ENCODE results near the gene SLC25A17. TPM values are rescaled to one million over a fixed set of nuclear protein-coding genes. Genes with fewer than 3 reads are reported as not detected.
A peak's percentile ranks its signal among the peaks of the same experiment; 100 is the strongest.
"Not testable (repeated sequence)": the region's sequence is repeated elsewhere in the genome, so short reads cannot be mapped to it uniquely, and the experiment has no call there.

The SLC25A17 gene, protein sequence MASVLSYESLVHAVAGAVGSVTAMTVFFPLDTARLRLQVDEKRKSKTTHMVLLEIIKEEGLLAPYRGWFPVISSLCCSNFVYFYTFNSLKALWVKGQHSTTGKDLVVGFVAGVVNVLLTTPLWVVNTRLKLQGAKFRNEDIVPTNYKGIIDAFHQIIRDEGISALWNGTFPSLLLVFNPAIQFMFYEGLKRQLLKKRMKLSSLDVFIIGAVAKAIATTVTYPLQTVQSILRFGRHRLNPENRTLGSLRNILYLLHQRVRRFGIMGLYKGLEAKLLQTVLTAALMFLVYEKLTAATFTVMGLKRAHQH
- 10 to 100 TPM; 17.6 to 28.5 (median 22.7) TPM for polyA plus RNA-seq (ENCODE audit: insufficient read length in 10 of 10)
- long read RNA-seq, donor 1, partial matches to known transcripts, result 0 of 1 reads
- long read RNA-seq, donor 1, other reads (novel, unspliced or antisense), result 0 of 1 reads
- long read RNA-seq, donor 2, transcript SLC25A17-210 (9 exons, 2,262 nt), result major isoform, 8 of 9 reads
- long read RNA-seq, donor 2, partial matches to known transcripts, result 0 of 9 reads
- long read RNA-seq, donor 2, other reads (novel, unspliced or antisense), result 0 of 9 reads
- long read RNA-seq, donor 3, result 0 reads
- long read RNA-seq, donor 4, transcript SLC25A17-210 (9 exons, 2,262 nt), result major isoform, 5 of 5 reads
- long read RNA-seq, donor 4, partial matches to known transcripts, result 0 of 5 reads
- long read RNA-seq, donor 4, other reads (novel, unspliced or antisense), result 0 of 5 reads
- long read RNA-seq, donor 5, partial matches to known transcripts, result 0 of 3 reads
- long read RNA-seq, donor 5, other reads (novel, unspliced or antisense), result 0 of 3 reads
- long read RNA-seq, donor 6, partial matches to known transcripts, result 0 of 3 reads
- long read RNA-seq, donor 6, other reads (novel, unspliced or antisense), result 0 of 3 reads
- long read RNA-seq, donor 7, partial matches to known transcripts, result 0 of 4 reads
- long read RNA-seq, donor 7, other reads (novel, unspliced or antisense), result 0 of 4 reads
- long read RNA-seq, donor 8, transcript SLC25A17-210 (9 exons, 2,262 nt), result major isoform, 6 of 7 reads
- long read RNA-seq, donor 8, partial matches to known transcripts, result 0 of 7 reads
- long read RNA-seq, donor 8, other reads (novel, unspliced or antisense), result 0 of 7 reads
- long read RNA-seq, donor 9, partial matches to known transcripts, result 0 of 1 reads
- long read RNA-seq, donor 9, other reads (novel, unspliced or antisense), result 0 of 1 reads

DNA sequence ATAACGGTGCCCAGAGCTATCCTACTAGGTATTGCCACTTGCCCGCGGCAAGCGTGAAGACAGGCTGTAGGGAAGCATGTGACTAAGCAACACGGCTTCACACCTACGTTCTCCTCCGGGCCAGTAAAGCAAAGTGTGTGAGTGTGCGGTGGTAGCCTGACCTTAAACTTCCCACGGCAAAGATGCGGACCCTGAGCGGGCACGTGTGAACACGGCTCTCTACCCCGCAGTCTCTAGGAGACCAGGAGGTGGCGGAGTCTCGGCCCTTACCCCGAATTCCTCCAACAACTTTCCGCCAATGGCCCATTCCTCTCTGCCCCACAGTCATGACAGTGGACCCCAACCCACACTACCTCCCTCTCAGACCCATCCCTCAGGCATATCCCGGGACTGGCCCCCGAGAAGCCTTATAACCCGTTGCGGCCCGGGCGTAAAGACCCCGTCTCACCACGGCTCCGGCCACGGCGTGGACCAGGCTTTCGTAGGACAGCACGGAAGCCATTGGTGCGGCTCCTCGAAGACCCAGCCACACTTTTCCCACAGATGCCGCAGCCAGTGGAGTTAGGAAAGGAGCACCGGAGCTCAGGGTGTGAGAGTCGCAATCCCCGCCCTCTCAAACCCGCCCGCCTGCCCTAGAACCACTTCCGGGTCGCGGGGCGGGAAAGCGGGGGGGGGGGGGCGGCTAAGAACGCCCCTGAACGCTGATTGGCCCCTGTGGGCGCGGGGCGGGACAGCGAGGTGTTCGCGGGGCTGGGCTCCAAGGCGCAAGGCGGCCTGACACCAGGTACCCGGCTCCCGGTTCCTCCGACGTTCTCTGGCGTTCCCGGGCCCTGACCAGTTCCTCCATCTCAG, at the start of gene SLC25A17:
SLC25A17 (minus strand) TSS at position 600 of the 852 bp plus-strand sequence; CDS start at position 502, 98 bp downstream.
- peak; percentile 83 to 94 (median 88) for DNase-seq

DNA sequence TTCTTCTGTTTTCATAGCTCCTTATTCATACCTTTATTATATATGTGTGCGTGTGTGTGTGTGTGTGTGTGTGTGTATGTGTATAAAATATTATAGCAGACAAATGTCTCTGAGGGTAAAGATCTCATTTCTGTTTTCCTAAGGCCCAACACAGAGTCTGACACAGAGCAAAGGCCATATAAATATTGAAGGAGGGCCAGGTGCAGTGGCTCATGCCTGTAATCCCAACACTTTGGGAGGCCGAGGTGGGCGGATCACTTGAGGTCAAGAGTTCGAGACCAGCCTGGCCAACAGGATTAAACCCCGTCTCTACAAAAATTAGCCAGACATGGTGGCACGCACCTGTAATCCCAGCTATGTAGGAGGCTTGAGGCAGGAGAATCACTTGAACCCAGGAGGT, 49.2 kb upstream of the SLC25A17 start:
- DNase-seq, result not testable (repeated sequence)

DNA sequence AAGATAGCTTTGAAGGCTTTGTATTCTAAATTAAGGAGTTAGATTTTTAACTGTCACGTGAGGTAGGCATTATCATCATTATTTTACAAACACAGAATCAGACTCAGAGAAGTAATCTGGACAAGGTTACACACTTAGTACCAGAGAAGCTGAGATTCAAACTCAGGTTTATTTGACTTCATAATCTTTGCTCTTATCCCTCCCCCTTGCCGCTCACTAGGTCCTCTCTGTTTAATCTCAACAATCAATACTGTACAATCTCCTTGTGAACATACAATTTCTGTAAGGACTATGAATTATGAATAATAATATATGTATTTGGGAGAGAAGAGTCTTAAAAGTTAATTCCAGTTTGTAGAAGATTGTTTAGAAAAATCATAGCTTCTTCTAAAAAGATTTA, 48.0 kb upstream of the SLC25A17 start:
- no peak for DNase-seq

DNA sequence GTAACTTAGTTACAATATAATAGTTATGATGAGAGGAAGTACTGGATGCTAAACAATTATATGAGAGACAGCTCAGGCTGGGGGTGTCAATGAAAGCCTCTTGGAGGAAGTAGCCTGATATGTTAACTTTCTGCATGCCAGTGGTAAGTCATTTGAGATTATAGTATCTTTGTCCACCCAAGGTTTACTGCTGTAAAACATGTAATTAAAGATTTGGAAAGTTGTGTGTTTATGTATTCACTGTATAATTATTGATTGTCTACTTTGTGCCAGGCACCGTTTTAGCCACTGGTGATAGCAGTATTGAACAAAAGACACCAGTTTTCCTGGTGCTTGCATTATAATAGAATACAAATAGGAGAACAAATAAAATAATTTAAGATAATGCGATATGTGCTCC, 43.4 kb upstream of the SLC25A17 start:
- DNase-seq, result no peak

DNA sequence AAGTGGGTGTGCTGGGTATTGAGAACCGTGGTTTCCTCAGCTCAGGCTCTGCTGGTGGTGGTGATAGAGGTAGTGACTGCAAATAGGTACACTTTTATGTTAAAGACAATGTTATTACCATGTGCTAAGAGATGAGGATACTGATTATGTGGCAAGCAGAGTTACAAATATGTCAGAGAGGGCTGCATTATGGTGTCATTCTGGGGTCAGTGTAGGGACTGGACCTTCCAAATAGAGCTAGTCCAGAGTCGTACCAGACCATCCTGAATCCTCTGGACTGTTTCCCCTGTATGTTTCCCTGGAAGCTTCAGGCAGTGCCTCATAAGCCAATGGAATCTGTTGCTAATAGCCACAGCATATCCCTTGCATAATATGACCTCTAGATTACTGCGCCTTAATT, 42.9 kb upstream of the SLC25A17 start, which contains the start of gene DNAJB7:
DNAJB7 (minus strand) TSS at position 101 of the 400 bp plus-strand sequence. CDS start 119 bp downstream, outside the sequence.
- DNase-seq, result no peak

DNA sequence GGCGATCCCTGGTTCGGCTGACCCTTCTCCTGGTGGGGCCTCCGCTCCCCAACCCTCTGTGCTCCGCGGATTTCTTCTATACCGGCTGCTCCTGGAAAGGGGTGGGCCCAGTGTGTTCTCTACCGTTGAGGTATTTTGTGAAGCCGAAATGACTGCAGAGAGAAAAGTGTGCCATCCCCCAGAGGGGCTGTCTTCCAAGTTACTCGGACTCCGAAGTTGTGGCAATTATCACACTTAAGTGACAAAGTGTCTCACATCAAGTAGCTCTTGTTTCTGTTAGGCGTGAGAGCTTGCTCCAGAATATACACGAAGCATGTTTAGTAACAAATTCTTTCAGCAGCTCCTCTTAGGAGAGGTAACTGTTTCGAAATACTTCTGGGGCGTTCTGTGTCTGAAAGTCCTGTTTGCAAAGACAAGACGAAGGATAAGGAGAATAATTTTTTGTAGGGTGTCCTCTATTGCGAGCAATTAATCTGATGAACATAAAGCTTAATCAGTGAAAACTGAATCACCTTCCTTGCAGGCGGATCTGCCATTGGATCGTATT, 38.2 kb upstream of the SLC25A17 start:
- no peak for DNase-seq

DNA sequence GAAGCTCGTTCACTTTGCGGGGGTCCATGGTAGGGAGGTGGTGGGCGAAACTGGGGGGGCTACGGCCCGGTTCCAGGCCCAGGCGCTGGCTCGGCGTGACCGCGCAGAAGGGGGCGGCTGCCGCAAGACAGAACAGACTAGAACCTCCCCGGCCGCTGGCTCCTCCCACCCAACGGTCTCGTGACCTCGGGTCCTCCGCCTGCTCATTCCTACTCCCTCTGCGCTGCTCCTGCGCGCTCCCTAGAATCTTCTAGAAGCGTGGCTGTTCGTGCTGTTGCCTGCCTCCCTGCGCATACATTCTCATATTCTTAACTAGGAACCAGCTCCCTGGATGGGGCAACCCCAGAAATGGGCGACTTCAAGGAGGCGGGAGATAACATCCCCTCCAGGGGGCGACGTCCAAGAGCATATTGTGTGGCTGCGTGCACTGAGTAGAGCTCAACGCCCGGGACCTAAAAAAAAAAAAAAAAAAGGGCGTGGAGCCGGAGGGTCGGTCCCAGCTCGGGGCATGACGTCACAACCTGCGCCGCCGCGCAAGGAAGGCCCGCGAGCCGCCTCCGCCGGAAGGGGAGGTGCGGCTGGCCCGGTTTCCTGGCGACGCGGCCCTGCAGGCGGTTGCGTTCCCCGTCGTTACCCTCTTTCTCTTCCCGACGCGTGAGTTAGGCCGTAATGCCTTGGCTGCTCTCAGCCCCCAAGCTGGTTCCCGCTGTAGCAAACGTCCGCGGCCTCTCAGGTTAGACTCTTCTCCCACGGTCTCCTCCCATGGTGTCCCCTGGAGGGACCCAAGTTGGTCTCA, 37.6 kb upstream of the SLC25A17 start, which contains the start of the genes ST13 and XPNPEP3:
ST13 (minus strand) TSS at position 127 of the 796 bp plus-strand sequence; CDS start at position 28, 99 bp downstream.
XPNPEP3 (plus strand) TSS at position 636 of the 796 bp plus-strand sequence; CDS start at position 670, 34 bp downstream.
- DNase-seq, result peak; percentile 97 to 99 (median 98)

DNA sequence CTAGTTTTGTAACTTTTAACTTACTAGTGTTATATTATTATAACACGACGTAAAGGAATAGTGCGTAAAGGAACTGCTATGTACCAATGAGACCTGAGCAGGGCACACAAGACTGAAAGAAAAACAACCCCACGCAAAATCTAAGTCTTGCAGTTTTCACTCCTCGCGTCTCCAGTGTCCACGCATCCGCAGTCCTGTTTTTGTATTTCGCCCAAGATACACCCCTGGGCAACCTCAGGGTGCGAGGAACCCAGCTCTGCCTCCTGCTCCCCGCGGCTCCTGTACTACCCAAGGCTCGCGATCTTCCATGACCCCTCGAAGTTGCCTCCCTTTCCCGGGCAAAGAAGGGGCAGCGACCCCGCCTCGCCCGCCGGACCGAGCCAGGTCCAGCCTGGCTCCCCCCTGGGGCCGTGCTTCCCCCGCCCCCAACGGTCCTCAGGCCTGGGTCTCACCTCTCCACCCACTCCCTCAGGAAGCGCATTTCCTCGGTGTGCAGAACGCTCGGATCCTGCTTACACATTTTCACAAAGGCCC, 36.9 kb upstream of the SLC25A17 start:
- peak in 2 of 3 donors; percentile 36 to 81 for DNase-seq

DNA sequence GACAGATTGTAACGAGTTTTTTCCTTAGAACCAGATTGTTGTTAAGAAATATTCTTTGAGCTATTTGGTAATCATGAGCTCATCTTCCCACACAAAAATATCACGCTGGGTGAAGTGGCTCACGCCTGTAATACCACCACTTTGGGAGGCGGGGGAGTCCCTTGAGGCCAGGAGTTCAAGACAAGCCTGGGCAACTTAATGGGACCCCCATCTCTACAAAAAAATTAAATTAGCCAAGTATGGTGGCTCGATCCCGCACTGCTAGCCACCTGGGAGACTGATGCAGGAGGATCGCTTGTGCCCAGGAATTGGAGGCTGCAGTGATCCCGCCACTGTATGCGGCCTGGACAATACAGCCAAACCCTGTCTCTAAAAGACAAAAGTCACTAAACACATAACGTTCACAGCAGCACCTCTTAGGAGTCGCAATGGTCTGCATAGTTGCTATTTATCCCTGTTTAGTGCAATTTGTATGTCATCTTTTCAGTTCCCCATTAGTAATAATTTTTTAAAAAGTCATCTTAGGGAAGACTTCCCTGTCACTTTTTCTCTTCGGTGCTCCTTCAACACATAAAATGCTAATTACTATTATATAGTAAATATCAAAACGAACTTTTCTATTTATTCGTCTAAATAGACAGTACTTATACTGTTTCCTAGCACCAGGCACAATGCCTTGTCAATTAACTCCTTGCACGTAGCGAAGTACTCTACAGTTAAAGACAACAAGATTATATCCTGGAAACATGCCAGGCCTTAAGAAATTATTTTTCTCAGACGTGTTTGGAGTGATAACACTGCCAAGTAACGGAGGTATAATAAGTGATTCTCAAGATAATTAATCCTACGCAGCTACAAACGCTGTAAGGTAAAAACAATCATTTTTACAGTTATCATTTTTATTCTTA, 36.2 kb upstream of the SLC25A17 start:
- DNase-seq, result peak in 1 of 3 donors; percentile 32

DNA sequence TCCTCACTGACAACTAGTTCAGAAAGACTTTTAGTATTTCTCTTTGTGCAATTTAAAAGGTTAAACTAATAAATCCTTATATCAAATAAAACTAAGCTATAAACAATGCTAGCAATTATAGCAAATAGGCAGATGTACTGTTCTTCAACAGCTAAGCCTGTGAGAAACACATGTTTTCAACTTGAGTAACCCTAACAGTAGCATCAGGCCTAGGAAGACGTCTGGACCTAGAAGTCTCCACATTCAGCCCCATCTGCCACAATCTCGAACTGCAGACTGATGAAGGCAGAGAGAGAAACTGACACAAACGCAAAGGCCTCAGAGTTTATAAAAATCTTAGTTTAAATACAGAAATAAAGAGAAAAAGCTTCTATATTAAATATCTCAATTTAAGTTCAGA, 34.8 kb upstream of the SLC25A17 start:
- no peak for DNase-seq

DNA sequence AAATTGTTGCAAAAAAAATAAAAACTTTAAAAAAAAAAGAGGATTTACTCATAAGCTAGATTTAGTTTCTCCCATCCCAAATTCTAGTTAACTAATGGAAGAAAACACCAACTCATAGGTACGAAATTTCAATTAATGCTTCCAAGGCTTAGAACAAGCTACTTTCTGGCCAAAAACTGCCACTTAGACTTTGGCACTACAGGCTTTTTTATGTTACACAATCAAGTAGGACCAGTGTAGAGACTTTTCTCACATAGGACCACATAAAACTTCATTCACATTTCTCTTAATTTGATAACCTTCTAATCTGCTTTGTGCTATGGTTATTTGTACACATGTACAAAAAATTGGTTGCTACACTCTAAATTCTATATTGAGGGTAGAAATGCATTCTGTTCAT, 34.2 kb upstream of the SLC25A17 start:
- no peak for DNase-seq

DNA sequence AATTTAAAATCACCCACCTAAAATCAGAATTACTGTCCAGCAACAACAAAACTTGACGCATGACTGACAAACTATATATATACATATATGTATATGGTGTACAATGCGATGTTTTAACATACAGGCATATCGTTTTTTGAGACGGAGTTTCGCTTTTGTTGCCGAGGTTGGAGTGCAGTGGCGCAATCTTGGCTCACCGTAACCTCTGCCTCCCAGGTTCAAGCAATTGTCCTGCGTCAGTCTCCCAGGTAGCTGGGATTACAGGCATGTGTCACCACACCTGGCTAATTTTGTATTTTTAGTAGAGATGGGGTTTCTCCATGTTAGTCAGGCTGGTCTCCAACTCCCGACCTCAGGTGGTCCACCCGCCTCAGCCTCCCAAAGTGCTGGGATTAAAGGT, 26.7 kb upstream of the SLC25A17 start:
- not testable (repeated sequence) for DNase-seq

DNA sequence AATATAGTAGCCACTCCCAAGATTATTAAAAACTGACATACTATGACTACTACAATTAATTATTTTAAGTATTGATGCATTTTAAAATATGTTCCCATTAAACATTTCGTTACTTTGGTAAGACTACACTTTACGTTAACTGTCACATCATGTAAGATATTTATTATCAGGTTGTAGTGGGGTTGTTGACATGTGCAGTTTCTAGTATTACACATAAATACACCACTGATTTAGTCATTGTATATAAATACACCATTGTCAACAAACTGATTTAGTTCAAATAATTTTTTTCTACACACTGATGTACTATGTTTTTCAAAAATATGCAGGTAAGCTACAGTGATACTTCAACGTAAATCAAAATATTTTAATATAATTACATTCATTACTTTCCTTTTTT, 25.8 kb upstream of the SLC25A17 start:
- no peak for DNase-seq

DNA sequence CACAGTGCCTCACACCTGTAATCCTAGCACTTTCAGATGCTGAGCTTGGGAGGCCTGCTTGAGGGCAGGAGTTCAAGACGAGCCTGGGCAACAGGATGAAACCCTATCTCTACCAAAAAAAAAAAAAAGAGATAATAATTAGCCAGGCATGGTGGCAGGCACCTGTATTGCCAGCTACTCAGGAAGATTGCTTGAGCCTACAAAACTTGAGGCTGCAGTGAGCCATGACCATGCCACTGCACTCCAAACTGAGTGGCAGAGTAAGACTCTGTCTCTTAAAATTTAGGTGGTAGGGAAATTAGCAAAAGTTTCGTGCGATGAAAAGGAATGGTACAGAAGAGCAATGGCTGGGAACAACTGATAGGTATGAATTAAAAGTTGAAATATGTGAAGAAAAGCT, 19.3 kb upstream of the SLC25A17 start:
- DNase-seq, result no peak

DNA sequence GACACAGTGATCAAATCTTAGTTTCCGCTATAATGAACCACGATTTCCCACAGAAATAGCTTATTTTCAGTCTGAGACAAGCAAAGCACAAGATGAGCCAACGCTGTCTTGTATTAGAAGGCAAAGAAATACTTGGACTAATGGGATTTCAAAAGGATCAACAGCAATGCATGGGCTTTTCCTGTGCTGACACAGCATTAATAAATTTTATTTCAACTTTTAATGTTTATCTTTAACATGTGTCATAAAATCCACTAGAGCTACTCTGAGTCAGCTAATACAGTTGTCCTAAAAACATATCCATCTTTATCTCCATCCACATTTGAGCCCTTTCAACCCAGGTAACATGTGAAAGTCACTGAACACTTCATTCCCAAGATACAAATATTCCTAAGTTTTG, 15.5 kb upstream of the SLC25A17 start:
- DNase-seq, result no peak

DNA sequence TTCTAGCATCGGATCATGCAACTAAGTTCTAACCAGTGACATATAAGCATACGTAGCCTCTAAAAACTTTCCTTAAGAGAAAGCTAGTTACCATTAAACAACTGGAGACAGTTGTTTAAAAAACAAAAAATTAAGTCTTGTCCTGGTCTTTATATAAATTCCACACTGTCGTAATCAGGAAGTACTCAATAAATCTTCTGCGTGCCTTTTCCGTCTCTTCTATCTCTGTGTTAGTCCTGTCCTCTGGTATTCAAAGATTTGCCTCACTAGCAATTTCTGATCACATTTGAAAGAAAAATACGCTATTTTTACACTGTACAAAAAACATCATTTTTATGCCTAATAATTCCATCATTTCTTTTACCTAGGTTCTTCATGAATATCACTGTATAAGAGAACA, 10.0 kb upstream of the SLC25A17 start:
- no peak for DNase-seq

DNA sequence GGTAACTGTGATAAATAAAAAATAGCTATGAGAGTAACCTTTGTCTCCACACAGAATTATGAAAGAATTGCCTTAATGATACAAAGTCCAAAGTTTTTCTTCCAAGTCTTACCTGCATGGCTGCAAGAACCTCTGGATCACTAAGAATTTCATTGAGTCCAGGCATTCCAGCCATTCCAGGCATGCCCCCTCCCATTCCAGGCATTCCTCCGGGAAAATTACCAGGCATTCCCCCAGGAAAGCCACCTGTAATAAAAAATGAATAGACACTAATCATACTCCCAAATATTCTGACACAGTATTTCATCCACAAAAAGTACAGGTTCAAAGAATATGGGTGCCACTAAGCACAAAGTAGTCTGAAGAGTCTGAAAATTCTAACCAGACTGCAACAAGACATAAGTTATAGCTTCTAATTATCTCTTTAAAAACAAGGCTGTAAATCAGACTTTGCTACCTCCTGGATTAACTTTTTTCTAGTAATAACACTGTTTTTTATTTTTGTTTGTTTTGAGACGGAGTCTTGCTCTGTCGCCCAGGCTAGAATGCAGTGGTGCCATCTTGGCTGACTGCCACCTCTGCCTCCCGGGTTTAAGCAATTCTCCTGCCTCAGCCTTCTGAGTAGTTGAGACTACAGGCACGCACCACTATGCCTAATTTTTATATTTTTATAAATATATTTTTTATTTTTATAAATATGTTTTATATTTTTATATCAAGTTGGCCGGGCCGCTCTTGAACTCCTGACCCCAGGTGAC, 8.0 kb upstream of the SLC25A17 start:
- DNase-seq, result no peak
